IPS DF 6.9 (cell line): ENCODE results near the gene SV2C.

Experiments used
- DNase-seq: peaks from one replicate; pipeline ENCODE4 v3.0.0-alpha.2; 2013; ENCODE audit warnings: low read depth, low spot score
- H3K27ac ChIP-seq: one replicate; pipeline ENCODE4 v1.5.1; 2013; ENCODE audit warnings: low read length, control low read depth
- H3K27me3 ChIP-seq: 2 replicates; pipeline ENCODE4 v1.6.1; 2013; ENCODE audit warnings: mild to moderate bottlenecking, low read length; ENCODE audit not compliant: control insufficient read depth, insufficient read depth
- H3K36me3 ChIP-seq: 2 replicates; pipeline ENCODE4 v1.6.1; 2013; ENCODE audit warnings: low read length; ENCODE audit not compliant: control insufficient read depth, insufficient read depth
- H3K4me1 ChIP-seq: 2 replicates; pipeline ENCODE4 v1.6.1; 2013; ENCODE audit warnings: low read length; ENCODE audit not compliant: control insufficient read depth, insufficient read depth
- H3K4me3 ChIP-seq: 2 replicates; pipeline ENCODE4 v1.5.1; 2013; ENCODE audit warnings: mild to moderate bottlenecking, low read length
- H3K9me3 ChIP-seq: 2 replicates; pipeline ENCODE4 v1.6.1; 2013; ENCODE audit warnings: low read length, inconsistent platforms; ENCODE audit not compliant: control insufficient read depth, insufficient read depth
- WGBS: extraction: QIAGEN DNeasy Blood & Tissue Kit; methylation state at CpG from one replicate; pipeline ENCODE4 v1.1.7; 2013; ENCODE audit warnings: mixed read lengths, missing lambda C conversion rate; ENCODE audit not compliant: insufficient read length, insufficient coverage; 5-methylcytosine and 5-hydroxymethylcytosine counted together

Gene SV2C

GRCh38 chr5:76249621-76250020 lies 166.4 kb downstream of the SV2C start:
- Histone ChIP-seq H3K4me1 (no peaks in the 10 kb centered on the region), H3K4me3 (no peak overlapping the region), H3K36me3 (no peaks in the 10 kb centered on the region), H3K27me3 (no peaks in the 10 kb centered on the region), H3K27ac (no peak overlapping the region), H3K9me3 (no peaks in the 10 kb centered on the region)
- no CpG with 5 or more reads among the region's 7 CpGs for WGBS
- no peak for DNase-seq

GRCh38 chr5:76250463-76250862 lies 167.3 kb downstream of the SV2C start:
- Histone ChIP-seq H3K4me1 (peaks cover under 1% of the 10 kb centered on the region; the same call in 1 of the 2 replicates), H3K9me3 (no peaks in the 10 kb centered on the region), H3K36me3 (no peaks in the 10 kb centered on the region), H3K27me3 (no peaks in the 10 kb centered on the region), H3K27ac (no peak overlapping the region), H3K4me3 (no peak overlapping the region)
- DNase-seq: no peak
- WGBS: no CpG with 5 or more reads among the region's 5 CpGs

GRCh38 chr5:76251656-76252055 lies 168.5 kb downstream of the SV2C start:
- WGBS: no CpG with 5 or more reads among the region's 2 CpGs
- no peak for DNase-seq
- H3K9me3 ChIP-seq: no peaks in the 10 kb centered on the region
- H3K27me3 ChIP-seq: no peaks in the 10 kb centered on the region
- no peaks in the 10 kb centered on the region for H3K36me3 ChIP-seq
- H3K4me1 ChIP-seq: peaks cover 2% of the 10 kb centered on the region; the same call in 1 of the 2 replicates
- no peak overlapping the region for H3K27ac ChIP-seq
- H3K4me3 ChIP-seq: no peak overlapping the region

GRCh38 chr5:76252437-76252836 lies 169.3 kb downstream of the SV2C start:
- Histone ChIP-seq H3K9me3 (no peaks in the 10 kb centered on the region), H3K27me3 (no peaks in the 10 kb centered on the region), H3K27ac (no peak overlapping the region), H3K4me1 (peaks cover 2% of the 10 kb centered on the region; the same call in 1 of the 2 replicates), H3K36me3 (no peaks in the 10 kb centered on the region), H3K4me3 (no peak overlapping the region)
- no peak for DNase-seq
- no CpG with 5 or more reads among the region's 2 CpGs for WGBS

GRCh38 chr5:76256116-76256889 lies 173.1 kb downstream of the SV2C start:
- DNase-seq: peak; percentile 48
- no peak overlapping the region for H3K4me3 ChIP-seq
- no peaks in the 10 kb centered on the region for H3K36me3 ChIP-seq
- WGBS: no CpG with 5 or more reads among the region's 8 CpGs
- peaks cover 2% of the 10 kb centered on the region; the same call in 1 of the 2 replicates for H3K4me1 ChIP-seq
- H3K9me3 ChIP-seq: no peaks in the 10 kb centered on the region
- no peaks in the 10 kb centered on the region for H3K27me3 ChIP-seq
- H3K27ac ChIP-seq: no peak overlapping the region

GRCh38 chr5:76257225-76257833 lies 174.1 kb downstream of the SV2C start:
- WGBS: 100% methylated on average over 5 of the region's 6 CpGs
- Histone ChIP-seq H3K9me3 (no peaks in the 10 kb centered on the region), H3K4me1 (peaks cover 2% of the 10 kb centered on the region; the same call in 1 of the 2 replicates), H3K27ac (no peak overlapping the region), H3K36me3 (no peaks in the 10 kb centered on the region), H3K4me3 (no peak overlapping the region), H3K27me3 (no peaks in the 10 kb centered on the region)
- DNase-seq: no peak

- Histone ChIP-seq H3K27me3 (no peaks in the 10 kb centered on the region), H3K4me1 (peaks cover 2% of the 10 kb centered on the region; the same call in 1 of the 2 replicates), H3K36me3 (no peaks in the 10 kb centered on the region), H3K27ac (no peak overlapping the region), H3K9me3 (no peaks in the 10 kb centered on the region), H3K4me3 (no peak overlapping the region)
- 100% methylated on average over 1 of the region's 3 CpGs for WGBS
- no peak for DNase-seq
These were observed 174.7 kb downstream of the SV2C start for GRCh38 chr5:76257897-76258296.

GRCh38 chr5:76264681-76265080 lies 181.5 kb downstream of the SV2C start:
- Histone ChIP-seq H3K4me1 (no peaks in the 10 kb centered on the region), H3K4me3 (no peak overlapping the region), H3K27ac (no peak overlapping the region), H3K36me3 (no peaks in the 10 kb centered on the region), H3K9me3 (no peaks in the 10 kb centered on the region), H3K27me3 (no peaks in the 10 kb centered on the region)
- DNase-seq: no peak
- WGBS: no CpG with 5 or more reads among the region's 5 CpGs

- Histone ChIP-seq H3K4me1 (no peaks in the 10 kb centered on the region), H3K9me3 (no peaks in the 10 kb centered on the region), H3K27ac (no peak overlapping the region), H3K27me3 (no peaks in the 10 kb centered on the region), H3K4me3 (no peak overlapping the region), H3K36me3 (no peaks in the 10 kb centered on the region)
- WGBS: no CpG with 5 or more reads among the region's 10 CpGs
- DNase-seq: no peak
These were observed 186.2 kb downstream of the SV2C start for GRCh38 chr5:76269259-76269931.

GRCh38 chr5:76269932-76270610 lies 186.9 kb downstream of the SV2C start:
- Histone ChIP-seq H3K27me3 (no peaks in the 10 kb centered on the region), H3K9me3 (no peaks in the 10 kb centered on the region), H3K36me3 (no peaks in the 10 kb centered on the region), H3K4me1 (no peaks in the 10 kb centered on the region), H3K27ac (no peak overlapping the region), H3K4me3 (no peak overlapping the region)
- no peak for DNase-seq
- WGBS: no CpG with 5 or more reads among the region's 1 CpG
